ENCODE data around the gene CCDC66.

GRCh38 chr3:56556908-56557830 lies at the start of gene CCDC66:
- TF ChIP-seq POLR2AphosphoS5 (IDR thresholded peaks at IDR 0.05; ENCODE audit: low read depth, low read length) (peak; percentile 97), POLR2A (IDR thresholded peaks at IDR 0.05; ENCODE audit: low read depth, low read length) (peak; percentile 97), TAF1 (IDR thresholded peaks at IDR 0.05; ENCODE audit: borderline replicate concordance, low read depth, low read length) (peak; percentile 82)
